PC-9 (cell line): Measurements from ENCODE around the gene AKAP8.

Source experiments
- EZH2 ChIP-seq: fragments of 200-600 bp; sonication (generic); IDR thresholded peaks from 2 replicates; pipeline ENCODE4 v1.8.0; 2017; ENCODE audit warnings: antibody characterized with exemption, low read depth
- TF ChIP-seq, protein P1 (sequence below): fragments of 200-600 bp; sonication (generic); conservative IDR thresholded peaks from 2 replicates; pipeline ENCODE4 v1.6.1; 2017; ENCODE audit warnings: mixed run types, antibody characterized with exemption, mild to moderate bottlenecking, moderate library complexity

DNA sequence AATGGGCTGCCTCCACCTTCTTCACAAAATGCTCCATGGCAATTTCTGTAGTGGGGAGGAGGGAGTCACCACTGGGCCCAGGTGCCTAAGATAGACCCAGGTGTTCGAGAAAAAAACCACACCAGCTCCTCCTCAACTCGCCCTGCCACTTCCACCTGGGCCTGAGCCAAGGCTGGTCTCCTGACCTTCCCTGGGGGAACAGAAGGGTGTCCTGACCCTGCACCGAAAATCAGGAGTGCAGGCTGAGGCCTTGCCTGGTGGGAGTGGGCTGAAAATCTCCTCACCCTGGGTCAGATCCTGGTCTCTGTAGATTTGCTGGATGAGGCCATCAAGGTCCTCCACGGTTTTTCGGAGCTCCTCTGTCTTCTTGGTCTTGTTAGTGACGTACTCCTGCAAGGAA, 17.6 kb upstream of the AKAP8 start:
- TF ChIP-seq, protein P1, sequence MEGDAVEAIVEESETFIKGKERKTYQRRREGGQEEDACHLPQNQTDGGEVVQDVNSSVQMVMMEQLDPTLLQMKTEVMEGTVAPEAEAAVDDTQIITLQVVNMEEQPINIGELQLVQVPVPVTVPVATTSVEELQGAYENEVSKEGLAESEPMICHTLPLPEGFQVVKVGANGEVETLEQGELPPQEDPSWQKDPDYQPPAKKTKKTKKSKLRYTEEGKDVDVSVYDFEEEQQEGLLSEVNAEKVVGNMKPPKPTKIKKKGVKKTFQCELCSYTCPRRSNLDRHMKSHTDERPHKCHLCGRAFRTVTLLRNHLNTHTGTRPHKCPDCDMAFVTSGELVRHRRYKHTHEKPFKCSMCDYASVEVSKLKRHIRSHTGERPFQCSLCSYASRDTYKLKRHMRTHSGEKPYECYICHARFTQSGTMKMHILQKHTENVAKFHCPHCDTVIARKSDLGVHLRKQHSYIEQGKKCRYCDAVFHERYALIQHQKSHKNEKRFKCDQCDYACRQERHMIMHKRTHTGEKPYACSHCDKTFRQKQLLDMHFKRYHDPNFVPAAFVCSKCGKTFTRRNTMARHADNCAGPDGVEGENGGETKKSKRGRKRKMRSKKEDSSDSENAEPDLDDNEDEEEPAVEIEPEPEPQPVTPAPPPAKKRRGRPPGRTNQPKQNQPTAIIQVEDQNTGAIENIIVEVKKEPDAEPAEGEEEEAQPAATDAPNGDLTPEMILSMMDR = no peak
- no peak for TF ChIP-seq EZH2
